ENCODE data around the gene ANKRD13A. TPM values are rescaled to one million over a fixed set of nuclear protein-coding genes. Genes with fewer than 3 reads are reported as not detected.

ANKRD13A gene
- total RNA-seq, 1 experiment from 2014 or later = 19.9 TPM

- Histone ChIP-seq H3K9ac (ENCODE audit: low read length) (no peak overlapping the region), H3K27ac (ENCODE audit: low read depth, low read length) (no peak overlapping the region), H3K9me2 (ENCODE audit: insufficient read depth) (no peaks in the 10 kb centered on the region), H3K4me1 (ENCODE audit: control insufficient read depth in 1 of 2, insufficient read depth in 2 of 2, low read length in 2 of 2) (no peaks in the 10 kb centered on the region), H4K20me1 (ENCODE audit: insufficient read depth) (no peaks in the 10 kb centered on the region), H3K36me3 (ENCODE audit: control insufficient read depth in 1 of 2, insufficient read depth in 2 of 2, low read length in 2 of 2) (no peaks in the 10 kb centered on the region), H3K27me3 (ENCODE audit: insufficient read depth, low read length) (no peaks in the 10 kb centered on the region), H3K4me2 (ENCODE audit: low read length) (no peak overlapping the region), H3K9me3 (ENCODE audit: control insufficient read depth in 1 of 2, insufficient read depth in 1 of 2, low read depth in 1 of 2, low read length in 2 of 2) (no peaks in the 10 kb centered on the region), H2AFZ (ENCODE audit: low read depth, low read length, poor library complexity, severe bottlenecking) (no peak overlapping the region), H3K4me3 (replicated peaks in 1 of 2; ENCODE audit: low read depth in 1 of 2, low read length in 2 of 2) (no peak overlapping the region), H3K79me2 (ENCODE audit: insufficient read depth, low read length) (no peaks in the 10 kb centered on the region)
- ChIA-PET POLR2A (no interaction called here), RAD21 (ENCODE audit: low non-redundant PET in 1 of 2, low total read pairs in 2 of 2, uncharacterized antibody in 2 of 2, unreplicated experiment in 2 of 2) (no interaction called here), CTCF (no interaction called here)
- DNase-seq (ENCODE audit: low read depth, low spot score) = no peak
- no peak for TF ChIP-seq ELF1 (IDR thresholded peaks at IDR 0.05; ENCODE audit: borderline replicate concordance, low read depth)
- TF ChIP-seq MAX (IDR thresholded peaks at IDR 0.05) = no peak
- no peak for TF ChIP-seq CTCF (IDR thresholded peaks at IDR 0.05 in 2 of 3, conservative IDR thresholded peaks at IDR 0.05 in 1 of 3; ENCODE audit: borderline replicate concordance in 1 of 3, insufficient read depth in 1 of 3, low read depth in 2 of 3, low read length in 2 of 3)
- TF ChIP-seq SIN3A (IDR thresholded peaks at IDR 0.05; ENCODE audit: low read depth) = no peak
- no peak for TF ChIP-seq POLR2AphosphoS5 (IDR thresholded peaks at IDR 0.05; ENCODE audit: low read depth, low read length)
- no peak for TF ChIP-seq EZH2phosphoT487 (IDR thresholded peaks at IDR 0.05; ENCODE audit: borderline replicate concordance)
- TF ChIP-seq ZNF274 (IDR thresholded peaks at IDR 0.05; ENCODE audit: low read depth, low read length) = no peak
- TF ChIP-seq POLR2A (IDR thresholded peaks at IDR 0.05; ENCODE audit: borderline replicate concordance, extremely low read depth, insufficient read depth, insufficient read length) = no peak
- TF ChIP-seq ZFX (IDR thresholded peaks at IDR 0.05) = no peak
- no peak for TF ChIP-seq CBX3 (IDR thresholded peaks at IDR 0.05; ENCODE audit: low read depth)
- TF ChIP-seq RAD21 (IDR thresholded peaks at IDR 0.05; ENCODE audit: low read depth) = no peak
- TF ChIP-seq SRF (IDR thresholded peaks at IDR 0.05; ENCODE audit: low read depth) = no peak
- TF ChIP-seq YY1 (IDR thresholded peaks at IDR 0.05; ENCODE audit: extremely low read depth, insufficient replicate concordance, low read depth, low read length) = no peak
- TF ChIP-seq SP1 (IDR thresholded peaks at IDR 0.05; ENCODE audit: low read depth) = no peak
- no peak for TF ChIP-seq REST (IDR thresholded peaks at IDR 0.05; ENCODE audit: low read depth)
- TF ChIP-seq EZH2 (IDR thresholded peaks at IDR 0.05) = no peak
- no peak for TF ChIP-seq TCF7L2 (IDR thresholded peaks at IDR 0.05; ENCODE audit: borderline replicate concordance, extremely low read depth, insufficient read depth, insufficient read length)
- no peak for TF ChIP-seq EGR1 (IDR thresholded peaks at IDR 0.05; ENCODE audit: low read depth)
- TF ChIP-seq ZBTB33 (IDR thresholded peaks at IDR 0.05; ENCODE audit: extremely low read depth, insufficient replicate concordance, low read length) = no peak
- no peak for TF ChIP-seq JUND (IDR thresholded peaks at IDR 0.05)
- no peak for ATAC-seq
- intact Hi-C loops (cut with micrococcal nuclease) = no loop called here
- BruUV-seq (replicated peaks) = no TSS peak
Measured at GRCh38 chr12:110075880-110076279, 76.7 kb downstream of the ANKRD13A start.
